Measurements from ENCODE around the gene NRXN3.

- no peak for TF ChIP-seq EZH2 (IDR thresholded peaks at IDR 0.05)
- TF ChIP-seq CTCF (IDR thresholded peaks at IDR 0.05): no peak
Observed at GRCh38 chr14:78762331-78762730, 592.2 kb downstream of the NRXN3 start.
